T-helper 1 cell treated with Interleukin-12 subunit alpha and Interleukin-12 subunit beta and Interleukin-4 antibody, amounts not matched to agents 30 μg/mL and 1 μg/mL, for 36 hours (primary cell): ENCODE results near the gene ERGIC3.

Source experiments
- H3K27ac Mint-ChIP-seq: one replicate; pipeline ENCODE4 v1.8.0; 2021; ENCODE audit warnings: mild to moderate bottlenecking, mixed read lengths
- H3K27me3 Mint-ChIP-seq: one replicate; pipeline ENCODE4 v1.8.0; 2021; ENCODE audit warnings: low read depth, mixed read lengths
- H3K36me3 Mint-ChIP-seq: one replicate; pipeline ENCODE4 v1.8.0; 2021; ENCODE audit warnings: low read depth, mixed read lengths
- H3K4me1 Mint-ChIP-seq: one replicate; pipeline ENCODE4 v1.8.0; 2021; ENCODE audit warnings: low read depth, mixed read lengths
- H3K4me3 Mint-ChIP-seq: one replicate; pipeline ENCODE4 v1.8.0; 2021; ENCODE audit warnings: mild to moderate bottlenecking, moderate library complexity, mixed read lengths
- H3K9me3 Mint-ChIP-seq: one replicate; pipeline ENCODE4 v1.8.0; 2021; ENCODE audit warnings: mixed read lengths

The ERGIC3 gene

GRCh38 chr20:35561268-35561667, 19.4 kb downstream of the ERGIC3 start:
- Mint-ChIP-seq H3K4me3 (no peak overlapping the region), H3K36me3 (peaks cover 10% of the 10 kb centered on the region), H3K9me3 (no peaks in the 10 kb centered on the region), H3K4me1 (no peaks in the 10 kb centered on the region), H3K27ac (no peak overlapping the region), H3K27me3 (no peaks in the 10 kb centered on the region)

GRCh38 chr20:35561671-35562070, 19.8 kb downstream of the ERGIC3 start:
- Mint-ChIP-seq H3K27ac (no peak overlapping the region), H3K4me3 (no peak overlapping the region), H3K9me3 (no peaks in the 10 kb centered on the region), H3K36me3 (peaks cover 8% of the 10 kb centered on the region), H3K27me3 (no peaks in the 10 kb centered on the region), H3K4me1 (no peaks in the 10 kb centered on the region)

DNA sequence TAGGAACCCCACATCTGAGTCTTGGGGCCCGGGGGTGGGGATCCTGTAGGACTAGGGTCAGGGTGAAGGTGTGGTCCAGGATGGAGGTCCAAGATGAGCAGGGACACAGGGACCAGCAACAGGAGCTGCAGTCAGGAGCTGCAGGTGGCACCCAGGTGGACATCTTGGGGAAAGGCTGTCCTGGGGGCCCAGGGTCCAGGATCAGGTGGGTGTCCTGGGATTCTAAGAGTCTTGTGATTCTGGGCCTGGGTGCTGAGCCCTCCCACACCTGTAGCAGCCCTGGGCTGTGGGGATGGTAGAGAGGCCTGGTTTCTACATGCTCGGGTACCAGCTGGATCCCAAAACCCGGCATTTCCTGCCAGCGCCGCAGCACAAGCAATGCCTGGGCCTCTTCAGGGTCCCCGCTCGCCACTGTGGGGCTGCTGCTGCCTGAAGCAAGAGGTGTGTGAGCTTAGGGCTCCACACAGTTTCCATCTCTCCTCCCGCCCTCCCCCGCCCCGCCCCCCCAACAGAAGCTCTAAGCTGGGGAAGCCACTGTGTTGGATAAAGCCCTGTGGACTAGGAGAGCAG, 20.7 kb downstream of the ERGIC3 start:
- Mint-ChIP-seq H3K27ac (no peak overlapping the region), H3K9me3 (no peaks in the 10 kb centered on the region), H3K36me3 (peaks cover 5% of the 10 kb centered on the region), H3K4me1 (no peaks in the 10 kb centered on the region), H3K27me3 (peaks cover 4% of the 10 kb centered on the region), H3K4me3 (no peak overlapping the region)

DNA sequence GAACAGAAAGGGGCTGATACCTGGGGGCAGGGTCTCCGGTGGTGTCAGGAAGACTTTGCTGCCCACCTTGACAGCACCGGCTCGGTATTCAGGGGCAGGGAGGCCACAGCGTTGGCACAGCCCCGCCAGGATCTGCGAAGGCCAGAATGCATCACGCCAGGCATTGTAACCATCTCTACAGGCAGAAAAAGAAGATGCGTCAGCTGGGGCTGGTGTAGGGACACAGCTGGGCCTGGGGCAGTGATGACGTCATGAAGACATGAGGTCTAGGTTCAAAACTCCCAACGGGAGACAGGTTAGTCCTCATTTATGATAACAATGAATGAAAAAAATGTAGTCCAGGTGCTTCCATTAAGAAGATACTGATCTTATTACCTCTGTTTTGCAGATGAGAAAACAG, 22.0 kb downstream of the ERGIC3 start:
- Mint-ChIP-seq H3K27ac (no peak overlapping the region), H3K27me3 (peaks cover 4% of the 10 kb centered on the region), H3K9me3 (no peaks in the 10 kb centered on the region), H3K4me3 (no peak overlapping the region), H3K4me1 (no peaks in the 10 kb centered on the region), H3K36me3 (no peaks in the 10 kb centered on the region)

- Mint-ChIP-seq H3K36me3 (no peaks in the 10 kb centered on the region), H3K27ac (no peak overlapping the region), H3K4me3 (no peak overlapping the region), H3K9me3 (no peaks in the 10 kb centered on the region), H3K27me3 (peaks cover 4% of the 10 kb centered on the region), H3K4me1 (no peaks in the 10 kb centered on the region)
These were observed 23.0 kb downstream of the ERGIC3 start for GRCh38 chr20:35564905-35565304.

DNA sequence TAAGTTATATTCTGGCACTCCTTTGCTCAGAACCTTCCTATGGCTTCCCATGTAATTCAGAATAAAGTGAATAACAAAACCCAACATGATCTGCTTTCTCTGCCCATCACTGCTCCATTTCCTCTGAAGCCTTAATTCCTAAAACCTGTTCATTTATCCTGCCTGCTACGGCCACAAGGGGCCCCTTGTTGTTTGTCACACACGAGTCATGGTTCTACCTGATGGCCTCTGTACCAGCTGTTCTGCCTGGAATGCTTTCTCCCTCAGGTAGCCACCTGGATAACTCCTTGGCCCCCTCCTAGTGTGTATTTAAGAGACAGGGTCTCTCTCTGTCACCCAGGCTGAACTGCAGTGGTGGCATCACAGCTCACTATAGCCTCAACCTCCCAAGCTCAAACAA, 26.8 kb downstream of the ERGIC3 start:
- peaks cover 4% of the 10 kb centered on the region for H3K27me3 Mint-ChIP-seq

GRCh38 chr20:35571555-35571954, 29.7 kb downstream of the ERGIC3 start:
- no peaks in the 10 kb centered on the region for H3K4me1 Mint-ChIP-seq
- H3K4me3 Mint-ChIP-seq = no peak overlapping the region
- H3K36me3 Mint-ChIP-seq = peaks cover 4% of the 10 kb centered on the region
- peaks cover 5% of the 10 kb centered on the region for H3K9me3 Mint-ChIP-seq
- H3K27ac Mint-ChIP-seq = no peak overlapping the region
- peaks cover 9% of the 10 kb centered on the region for H3K27me3 Mint-ChIP-seq

More for the DNA sequence above, 26.8 kb downstream of the ERGIC3 start:
- Mint-ChIP-seq H3K36me3 (no peaks in the 10 kb centered on the region), H3K27ac (no peak overlapping the region), H3K4me3 (no peak overlapping the region), H3K4me1 (no peaks in the 10 kb centered on the region), H3K9me3 (peaks cover 5% of the 10 kb centered on the region)

- Mint-ChIP-seq H3K27ac (no peak overlapping the region), H3K36me3 (peaks cover 4% of the 10 kb centered on the region)
These were observed 31.0 kb downstream of the ERGIC3 start for GRCh38 chr20:35572838-35573237.

DNA sequence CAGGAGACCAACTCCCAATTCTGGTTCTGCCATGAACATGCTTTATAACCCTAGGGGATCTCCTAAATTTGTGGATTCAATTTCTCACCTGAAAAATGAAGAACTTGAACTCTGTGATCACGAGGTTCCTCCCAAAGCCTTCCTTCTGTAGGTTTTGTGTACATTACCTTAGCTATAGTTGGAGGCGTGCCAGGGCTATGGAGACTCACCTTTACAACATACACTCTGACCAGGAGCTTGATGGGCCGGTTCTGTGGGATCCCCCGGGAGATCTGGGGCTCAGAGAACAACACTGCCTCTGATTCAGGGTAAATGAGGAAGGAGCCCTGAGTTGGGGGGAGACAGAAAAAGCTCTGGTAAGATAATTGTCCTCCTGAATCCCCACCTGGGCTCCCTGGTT, 34.1 kb downstream of the ERGIC3 start:
- Mint-ChIP-seq H3K4me3 (no peak overlapping the region), H3K36me3 (peaks cover 4% of the 10 kb centered on the region), H3K9me3 (peaks cover 5% of the 10 kb centered on the region), H3K27ac (no peak overlapping the region), H3K27me3 (peaks cover 5% of the 10 kb centered on the region), H3K4me1 (no peaks in the 10 kb centered on the region)

More at GRCh38 chr20:35572838-35573237, 31.0 kb downstream of the ERGIC3 start:
- Mint-ChIP-seq H3K27me3 (peaks cover 5% of the 10 kb centered on the region), H3K4me1 (no peaks in the 10 kb centered on the region), H3K4me3 (no peak overlapping the region), H3K9me3 (peaks cover 5% of the 10 kb centered on the region)

DNA sequence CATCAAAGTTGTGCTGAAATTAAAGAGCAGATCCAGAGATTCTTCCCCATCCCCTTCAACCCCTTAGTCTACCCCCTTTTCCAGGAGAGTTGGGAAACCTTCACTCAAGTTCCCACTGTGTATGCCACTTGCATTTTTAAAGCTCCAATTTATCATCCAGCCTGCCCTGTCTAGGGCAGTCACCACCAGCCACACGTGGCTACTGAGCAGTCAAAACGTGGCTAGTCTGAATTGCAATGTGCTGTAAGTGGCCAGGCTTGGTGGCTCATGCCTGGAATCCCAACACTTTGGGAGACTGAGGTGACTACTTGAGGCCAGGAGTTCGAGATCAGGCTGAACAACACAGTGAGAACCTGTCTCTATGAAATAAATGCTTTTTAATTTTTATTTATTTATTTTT, 34.9 kb downstream of the ERGIC3 start:
- H3K4me3 Mint-ChIP-seq = no peak overlapping the region
- no peak overlapping the region for H3K27ac Mint-ChIP-seq
- H3K4me1 Mint-ChIP-seq = no peaks in the 10 kb centered on the region
- peaks cover 4% of the 10 kb centered on the region for H3K36me3 Mint-ChIP-seq
- H3K27me3 Mint-ChIP-seq = peaks cover 5% of the 10 kb centered on the region
- peaks cover 5% of the 10 kb centered on the region for H3K9me3 Mint-ChIP-seq

GRCh38 chr20:35578469-35578868, 36.6 kb downstream of the ERGIC3 start:
- H3K27ac Mint-ChIP-seq = no peak overlapping the region
- no peak overlapping the region for H3K4me3 Mint-ChIP-seq
- H3K27me3 Mint-ChIP-seq = peaks cover 5% of the 10 kb centered on the region
- peaks cover 4% of the 10 kb centered on the region for H3K36me3 Mint-ChIP-seq
- H3K9me3 Mint-ChIP-seq = no peaks in the 10 kb centered on the region
- no peaks in the 10 kb centered on the region for H3K4me1 Mint-ChIP-seq

GRCh38 chr20:35579196-35579595, 37.3 kb downstream of the ERGIC3 start:
- Mint-ChIP-seq H3K36me3 (peaks cover 1% of the 10 kb centered on the region), H3K27ac (no peak overlapping the region), H3K4me1 (no peaks in the 10 kb centered on the region), H3K27me3 (peaks cover 5% of the 10 kb centered on the region), H3K4me3 (no peak overlapping the region), H3K9me3 (no peaks in the 10 kb centered on the region)

- Mint-ChIP-seq H3K4me1 (no peaks in the 10 kb centered on the region), H3K9me3 (no peaks in the 10 kb centered on the region), H3K27ac (no peak overlapping the region), H3K36me3 (no peaks in the 10 kb centered on the region), H3K4me3 (no peak overlapping the region), H3K27me3 (no peaks in the 10 kb centered on the region)
These were observed 40.3 kb downstream of the ERGIC3 start for GRCh38 chr20:35582131-35582530.

- H3K36me3 Mint-ChIP-seq = no peaks in the 10 kb centered on the region
- H3K27ac Mint-ChIP-seq = no peak overlapping the region
- no peak overlapping the region for H3K4me3 Mint-ChIP-seq
- no peaks in the 10 kb centered on the region for H3K27me3 Mint-ChIP-seq
- H3K9me3 Mint-ChIP-seq = no peaks in the 10 kb centered on the region
- H3K4me1 Mint-ChIP-seq = no peaks in the 10 kb centered on the region
These were observed 41.0 kb downstream of the ERGIC3 start for GRCh38 chr20:35582741-35583404.

DNA sequence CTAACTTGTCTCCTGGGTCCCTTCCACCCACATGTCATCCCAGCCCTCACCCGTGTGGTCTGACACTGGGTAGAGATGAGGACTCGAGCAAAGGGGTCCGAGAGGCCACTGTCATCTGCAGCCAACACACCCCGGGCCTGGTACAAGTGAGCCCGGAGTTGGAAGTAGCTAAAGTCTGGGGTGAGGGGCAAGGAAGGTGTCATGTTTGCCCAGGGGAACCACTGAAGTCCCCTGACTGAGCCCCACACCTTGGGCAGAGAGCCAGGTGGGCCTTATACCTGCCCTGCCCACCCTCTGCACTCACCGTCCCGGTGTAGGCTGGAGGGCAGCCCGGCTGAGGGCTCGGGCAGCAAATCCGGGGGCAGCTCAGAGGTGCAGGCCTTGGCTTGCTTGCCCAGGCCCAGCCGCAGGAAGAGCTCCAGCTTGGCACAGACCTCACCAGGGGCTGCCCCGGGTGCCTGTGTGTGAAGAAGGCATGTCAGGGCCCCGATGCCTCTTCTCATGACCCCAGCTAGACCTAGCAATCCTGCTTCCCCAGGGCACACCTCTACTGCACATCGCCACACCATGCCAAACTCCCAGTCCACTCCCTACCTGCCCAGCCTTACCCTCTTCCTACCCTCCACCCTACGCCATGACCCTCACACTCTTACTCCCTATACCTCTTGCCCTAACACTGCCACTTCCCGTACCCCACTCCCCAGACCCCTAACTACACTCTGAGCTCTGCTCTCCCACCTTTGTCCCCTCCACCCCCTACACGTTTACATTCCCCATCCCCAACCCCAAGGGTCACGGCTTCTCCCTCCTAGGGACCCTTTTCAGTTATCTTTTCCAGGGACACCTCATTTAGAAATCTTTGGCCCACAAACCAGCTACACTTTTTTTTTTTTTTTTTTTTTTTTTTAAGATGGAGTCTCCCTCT, 42.0 kb downstream of the ERGIC3 start:
- Mint-ChIP-seq H3K4me1 (no peaks in the 10 kb centered on the region), H3K27me3 (no peaks in the 10 kb centered on the region), H3K36me3 (no peaks in the 10 kb centered on the region), H3K9me3 (no peaks in the 10 kb centered on the region), H3K27ac (no peak overlapping the region), H3K4me3 (no peak overlapping the region)
